ENCODE measurements around the gene PARVA.

PARVA gene

GRCh38 chr11:12544986-12545775 lies 167.8 kb downstream of the PARVA start:
- no peak for DNase-seq (ENCODE audit: extremely low read depth in 1 of 2, low read depth in 1 of 2)

GRCh38 chr11:12546122-12546521 lies 168.8 kb downstream of the PARVA start:
- DNase-seq (ENCODE audit: extremely low read depth in 1 of 2, low read depth in 1 of 2), result no peak

GRCh38 chr11:12546660-12547059 lies 169.3 kb downstream of the PARVA start:
- no peak for DNase-seq (ENCODE audit: extremely low read depth in 1 of 2, low read depth in 1 of 2)

- no peak for DNase-seq (ENCODE audit: extremely low read depth in 1 of 2, low read depth in 1 of 2)
These were observed 170.7 kb downstream of the PARVA start for GRCh38 chr11:12547953-12548650.

GRCh38 chr11:12552692-12553091 lies 175.3 kb downstream of the PARVA start:
- DNase-seq (ENCODE audit: extremely low read depth in 1 of 2, low read depth in 1 of 2), result no peak

- no peak for DNase-seq (ENCODE audit: extremely low read depth in 1 of 2, low read depth in 1 of 2)
These were observed 176.8 kb downstream of the PARVA start for GRCh38 chr11:12554122-12554521.

- DNase-seq (ENCODE audit: extremely low read depth in 1 of 2, low read depth in 1 of 2), result no peak
These were observed 178.8 kb downstream of the PARVA start for GRCh38 chr11:12556155-12556554.

- no peak for DNase-seq (ENCODE audit: extremely low read depth in 1 of 2, low read depth in 1 of 2)
These were observed 179.5 kb downstream of the PARVA start for GRCh38 chr11:12556788-12557384.

- DNase-seq (ENCODE audit: extremely low read depth in 1 of 2, low read depth in 1 of 2), result no peak
These were observed 181.6 kb downstream of the PARVA start for GRCh38 chr11:12559011-12559410.

GRCh38 chr11:12560362-12560761 lies 183.0 kb downstream of the PARVA start:
- no peak for DNase-seq (ENCODE audit: extremely low read depth in 1 of 2, low read depth in 1 of 2)

GRCh38 chr11:12560861-12561260 lies 183.5 kb downstream of the PARVA start:
- no peak for DNase-seq (ENCODE audit: extremely low read depth in 1 of 2, low read depth in 1 of 2)

GRCh38 chr11:12564012-12564411 lies 186.6 kb downstream of the PARVA start:
- DNase-seq (ENCODE audit: extremely low read depth in 1 of 2, low read depth in 1 of 2), result no peak

- DNase-seq (ENCODE audit: extremely low read depth in 1 of 2, low read depth in 1 of 2), result no peak
These were observed 188.0 kb downstream of the PARVA start for GRCh38 chr11:12565406-12565805.

GRCh38 chr11:12567746-12568460 lies 190.5 kb downstream of the PARVA start:
- no peak for DNase-seq (ENCODE audit: extremely low read depth in 1 of 2, low read depth in 1 of 2)

- DNase-seq (ENCODE audit: extremely low read depth in 1 of 2, low read depth in 1 of 2), result no peak
These were observed 192.4 kb downstream of the PARVA start for GRCh38 chr11:12569499-12570425.

GRCh38 chr11:12573707-12574485 lies 196.5 kb downstream of the PARVA start:
- DNase-seq (ENCODE audit: extremely low read depth in 1 of 2, low read depth in 1 of 2), result no peak

- no peak for DNase-seq (ENCODE audit: extremely low read depth in 1 of 2, low read depth in 1 of 2)
These were observed 200.6 kb downstream of the PARVA start for GRCh38 chr11:12577725-12578644.

- no peak for DNase-seq (ENCODE audit: extremely low read depth in 1 of 2, low read depth in 1 of 2)
These were observed 204.0 kb downstream of the PARVA start for GRCh38 chr11:12581416-12581815.
